Endothelial cell of umbilical vein (primary cell): ENCODE results near the gene C2CD3. TPM values are rescaled to one million over a fixed set of nuclear protein-coding genes. Genes with fewer than 3 reads are reported as not detected.

Source experiments
- BruUV-seq: library from RNA; stranded (reverse); fragments of 400-500 nt; replicated peaks from 2 replicates; lab custom pipeline; 2021; lab: Mats Ljungman, UMichigan
- CTCF ChIA-PET: fragments of 300-600, 350-600 bp; sonication (Branson Sonifier 250); formaldehyde crosslinking; loops from one replicate; lab custom pipeline; 2021; ENCODE audit warnings: antibody characterized with exemption, inconsistent platforms; lab: Charles Lee
- POLR2A ChIA-PET: fragments of 300-600, 350-600 bp; sonication (Branson Sonifier 250); formaldehyde crosslinking; loops from one replicate; lab custom pipeline; 2021; ENCODE audit warnings: antibody characterized with exemption, inconsistent platforms; lab: Charles Lee
- DNase-seq: peaks from one replicate; pipeline ENCODE4 v3.0.0-alpha.2; 2011; ENCODE audit warnings: low read depth, low spot score
- FAIRE-seq: peaks from 2 replicates; lab custom pipeline; 2011; peaks lifted over from hg19 to GRCh38; lab: Jason Lieb, UNC
- H2AFZ ChIP-seq: 2 replicates; pipeline ENCODE4 v1.6.0; 2012; ENCODE audit warnings: low read depth, low read length, control low read depth, inconsistent platforms
- H3K27ac ChIP-seq: 2 replicates; pipeline ENCODE4 v1.5.1; 2011; ENCODE audit warnings: low read depth, mild to moderate bottlenecking, control low read depth, low read length, moderate library complexity; ENCODE audit not compliant: insufficient read depth
- H3K27me3 ChIP-seq, 2 experiments: 2 replicates each; pipeline versions ENCODE4 v1.6.0 to v1.6.1; 2011; ENCODE audit warnings: low read length in 2 of 2, mixed read lengths in 1 of 2; ENCODE audit not compliant: control insufficient read depth in 2 of 2, insufficient read depth in 2 of 2
- H3K36me3 ChIP-seq, 2 experiments: 2 replicates in 1 of 2; 3 replicates in 1 of 2; pipeline ENCODE4 v1.5.1; 2011; ENCODE audit warnings: low read length in 2 of 2, mild to moderate bottlenecking in 1 of 2, moderate library complexity in 1 of 2; ENCODE audit not compliant: control insufficient read depth in 2 of 2, insufficient read depth in 2 of 2; ENCODE audit errors: extremely low read depth in 1 of 2
- H3K4me1 ChIP-seq: 3 replicates; pipeline ENCODE4 v1.5.1; 2011; ENCODE audit warnings: mild to moderate bottlenecking, low read length; ENCODE audit not compliant: control insufficient read depth, insufficient read depth; ENCODE audit errors: extremely low read depth
- H3K4me2 ChIP-seq: 2 replicates; pipeline ENCODE4 v1.6.1; 2011; ENCODE audit warnings: low read length, control low read depth, mixed read lengths; ENCODE audit not compliant: insufficient read depth
- H3K4me3 ChIP-seq, 3 experiments: fragments of 200-600 bp in 1 of 3; sonication (generic), shearing (Covaris generic) in 1 of 3; replicated peaks in 1 of 3; 2 replicates each; pipeline ENCODE4 v1.5.1; 2011 to 2016; ENCODE audit warnings: control low read depth in 3 of 3, low read length in 3 of 3, mild to moderate bottlenecking in 2 of 3, inconsistent platforms in 1 of 3, low read depth in 1 of 3, moderate library complexity in 1 of 3; ENCODE audit not compliant: insufficient read depth in 1 of 3
- H3K79me2 ChIP-seq: 2 replicates; pipeline ENCODE4 v1.6.0; 2012; ENCODE audit warnings: low read length, inconsistent platforms; ENCODE audit not compliant: control insufficient read depth, insufficient read depth
- H3K9ac ChIP-seq: replicated peaks from 2 replicates; pipeline ENCODE3; 2011; ENCODE audit warnings: low read length, control low read depth; ENCODE audit not compliant: insufficient read depth; ENCODE audit errors: extremely low read depth
- H3K9me1 ChIP-seq: replicated peaks from 3 replicates; pipeline ENCODE4 v1.6.0; 2011; ENCODE audit warnings: mild to moderate bottlenecking, low read length; ENCODE audit not compliant: control insufficient read depth, insufficient read depth; ENCODE audit errors: extremely low read depth
- H3K9me3 ChIP-seq: replicated peaks from 2 replicates; pipeline ENCODE4 v1.5.1; 2012; ENCODE audit warnings: low read length, inconsistent platforms; ENCODE audit not compliant: control insufficient read depth, insufficient read depth
- H4K20me1 ChIP-seq: replicated peaks from 2 replicates; pipeline ENCODE3; 2011; ENCODE audit warnings: mild to moderate bottlenecking, low read length; ENCODE audit not compliant: control insufficient read depth, insufficient read depth; ENCODE audit errors: extremely low read depth
- EZH2 ChIP-seq: IDR thresholded peaks from 2 replicates; pipeline ENCODE4 v1.6.1; 2012; ENCODE audit warnings: borderline replicate concordance, low read depth, mild to moderate bottlenecking, moderate library complexity, low read length, inconsistent platforms; ENCODE audit not compliant: severe bottlenecking
- FOS ChIP-seq: IDR thresholded peaks from 2 replicates; pipeline ENCODE4 v1.6.1; 2011; ENCODE audit warnings: mild to moderate bottlenecking, low read length, moderate library complexity, borderline replicate concordance; ENCODE audit not compliant: insufficient read depth
- JUN ChIP-seq: IDR thresholded peaks from 2 replicates; pipeline ENCODE4 v1.6.1; 2011; ENCODE audit warnings: borderline replicate concordance, low read depth; ENCODE audit not compliant: insufficient read length, insufficient read depth
- MAX ChIP-seq: IDR thresholded peaks from 2 replicates; pipeline ENCODE4 v1.6.1; 2011; ENCODE audit not compliant: insufficient read depth, insufficient read length
- MYC ChIP-seq: IDR thresholded peaks from one replicate; pipeline ENCODE4 v1.6.1; 2011; ENCODE audit warnings: mild to moderate bottlenecking, low read depth, low read length
- POLR2A ChIP-seq: IDR thresholded peaks from 2 replicates; pipeline ENCODE4 v1.6.1; 2012; ENCODE audit warnings: low read depth, mild to moderate bottlenecking, control low read depth, low read length
- POLR2AphosphoS5 ChIP-seq: IDR thresholded peaks from 2 replicates; pipeline ENCODE4 v1.6.1; 2012; ENCODE audit warnings: low read depth, mild to moderate bottlenecking, control low read depth, low read length, moderate library complexity; ENCODE audit not compliant: insufficient read depth
- dilution Hi-C: fragments of 300-500 bp; cut with MboI; formaldehyde crosslinking; loops from one replicate; pipeline ENCODE4 v1.15.0; 2019; ENCODE audit warnings: low sequenced_read_pairs; ENCODE audit not compliant: extremely low pct_ligation_motif_present
- intact Hi-C: fragments of 100-400 bp; cut with micrococcal nuclease; formaldehyde crosslinking; loops from one replicate; pipeline ENCODE4 v1.10.0; 2022
- polyA plus RNA-seq, 4 experiments: library from polyadenylated mRNA; depleted of rRNA in 3 of 4; stranded (reverse) in 3 of 4; unstranded in 1 of 4; fragments of >200 nt; gene quantifications; 2 replicates each; pipeline versions ENCODE4 v1.2.1 to v1.2.3, GENCODE V29; 2011 to 2012; ENCODE audit warnings: missing spikeins in 1 of 4
- total RNA-seq: library from RNA; stranded (reverse); gene quantifications from 2 replicates; pipeline ENCODE4 v1.2.3, GENCODE V29; 2021
- TF ChIP-seq, protein P1 (sequence below), 2 donors: IDR thresholded peaks; 1 replicate in 1 of 2; 2 replicates in 1 of 2; pipeline ENCODE4 v1.5.1; 2011; ENCODE audit warnings: low read length in 2 of 2, mild to moderate bottlenecking in 2 of 2, moderate library complexity in 2 of 2, control low read depth in 1 of 2, inconsistent platforms in 1 of 2, low read depth in 1 of 2; ENCODE audit not compliant: insufficient read depth in 1 of 2; ENCODE audit errors: extremely low read depth in 1 of 2

The C2CD3 gene
- total and polyA plus RNA-seq, 2 donors (not counting 3 experiments of a cell fraction or from before 2014, with no cell fraction given): 12.9 to 36.6 TPM

DNA sequence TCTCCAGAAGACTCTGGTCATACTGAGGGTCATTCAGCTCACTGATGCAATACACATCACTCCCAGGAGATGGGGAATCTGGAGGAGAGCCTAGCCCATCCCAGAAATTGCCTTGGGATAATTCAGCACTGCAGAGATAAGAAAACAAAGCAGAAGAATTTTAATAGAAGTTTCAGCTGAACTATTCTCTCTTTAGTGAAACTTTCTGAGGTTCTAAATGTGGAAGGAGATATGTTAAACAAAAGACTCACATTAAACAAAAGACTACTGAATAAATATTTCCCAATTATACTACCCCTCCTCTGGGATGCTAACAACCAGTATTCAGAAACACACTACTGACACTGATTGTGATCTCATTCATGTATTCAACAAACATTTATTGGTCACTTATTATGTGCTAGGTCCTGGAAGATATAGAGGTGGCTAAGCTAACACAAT is 47.8 kb downstream of the C2CD3 start:
- no peak overlapping the region for H3K9ac ChIP-seq
- no TSS peak for BruUV-seq
- ChIA-PET POLR2A (no interaction called here), CTCF (no interaction called here)
- no peaks in the 10 kb centered on the region for H3K9me3 ChIP-seq
- H3K4me3 ChIP-seq: no peak overlapping the region
- no peak overlapping the region for H2AFZ ChIP-seq
- no peak overlapping the region for H3K27ac ChIP-seq
- H3K36me3 ChIP-seq: peaks cover 0 to 2% of the 10 kb centered on the region in 2 experiments
- dilution Hi-C loops (no loop called here), intact Hi-C loops (no loop called here)
- no peak for DNase-seq
- no peaks in the 10 kb centered on the region for H4K20me1 ChIP-seq
- H3K9me1 ChIP-seq: no peaks in the 10 kb centered on the region
- no peak overlapping the region for H3K4me2 ChIP-seq
- FAIRE-seq: no peak
- H3K27me3 ChIP-seq: no peaks in the 10 kb centered on the region
- H3K4me1 ChIP-seq: no peaks in the 10 kb centered on the region
- H3K79me2 ChIP-seq: no peaks in the 10 kb centered on the region
- TF ChIP-seq, protein P1, sequence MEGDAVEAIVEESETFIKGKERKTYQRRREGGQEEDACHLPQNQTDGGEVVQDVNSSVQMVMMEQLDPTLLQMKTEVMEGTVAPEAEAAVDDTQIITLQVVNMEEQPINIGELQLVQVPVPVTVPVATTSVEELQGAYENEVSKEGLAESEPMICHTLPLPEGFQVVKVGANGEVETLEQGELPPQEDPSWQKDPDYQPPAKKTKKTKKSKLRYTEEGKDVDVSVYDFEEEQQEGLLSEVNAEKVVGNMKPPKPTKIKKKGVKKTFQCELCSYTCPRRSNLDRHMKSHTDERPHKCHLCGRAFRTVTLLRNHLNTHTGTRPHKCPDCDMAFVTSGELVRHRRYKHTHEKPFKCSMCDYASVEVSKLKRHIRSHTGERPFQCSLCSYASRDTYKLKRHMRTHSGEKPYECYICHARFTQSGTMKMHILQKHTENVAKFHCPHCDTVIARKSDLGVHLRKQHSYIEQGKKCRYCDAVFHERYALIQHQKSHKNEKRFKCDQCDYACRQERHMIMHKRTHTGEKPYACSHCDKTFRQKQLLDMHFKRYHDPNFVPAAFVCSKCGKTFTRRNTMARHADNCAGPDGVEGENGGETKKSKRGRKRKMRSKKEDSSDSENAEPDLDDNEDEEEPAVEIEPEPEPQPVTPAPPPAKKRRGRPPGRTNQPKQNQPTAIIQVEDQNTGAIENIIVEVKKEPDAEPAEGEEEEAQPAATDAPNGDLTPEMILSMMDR (IDR thresholded peaks at IDR 0.05; ENCODE audit: extremely low read depth in 1 of 2, insufficient read depth in 1 of 2, low read depth in 1 of 2, low read length in 2 of 2): no peak
- TF ChIP-seq JUN (no peak), POLR2AphosphoS5 (no peak), POLR2A (no peak), MAX (no peak), EZH2 (no peak), MYC (no peak), FOS (no peak)
